Kidney (tissue), 14 donors: ENCODE results near the gene ZRSR2. TPM values are rescaled to one million over a fixed set of nuclear protein-coding genes. Genes with fewer than 3 reads are reported as not detected.

Experiments used
- DNase-seq, 5 donors: peaks; one replicate each; pipeline ENCODE4 v3.0.0-alpha.2; 2013 to 2020
- FAIRE-seq: peaks from 2 replicates; lab custom pipeline; 2012; peaks lifted over from hg19 to GRCh38; lab: Jason Lieb, UNC
- H3K27ac ChIP-seq, 2 donors: one replicate each; pipeline ENCODE4 v1.7.0; 2013; ENCODE audit warnings: low read depth in 2 of 2, low read length in 2 of 2, inconsistent platforms in 1 of 2
- H3K27me3 ChIP-seq: one replicate; pipeline ENCODE4 v1.7.1; 2013; ENCODE audit warnings: low read length, inconsistent platforms; ENCODE audit not compliant: control insufficient read depth, insufficient read depth
- H3K36me3 ChIP-seq, 3 donors: one replicate each; pipeline versions ENCODE4 v1.7.0 to v1.7.1; 2013; ENCODE audit warnings: low read length in 3 of 3, control low read depth in 1 of 3, inconsistent platforms in 1 of 3; ENCODE audit not compliant: insufficient read depth in 3 of 3, control insufficient read depth in 2 of 3
- H3K4me1 ChIP-seq, 3 donors: one replicate each; pipeline versions ENCODE4 v1.7.0 to v1.7.1; 2013; ENCODE audit warnings: low read length in 3 of 3, inconsistent platforms in 1 of 3, low read depth in 1 of 3; ENCODE audit not compliant: control insufficient read depth in 2 of 3, insufficient read depth in 2 of 3
- H3K4me3 ChIP-seq, 3 donors: one replicate each; pipeline versions ENCODE4 v1.7.0 to v1.8.1; 2013; ENCODE audit warnings: low read length in 3 of 3, control low read depth in 1 of 3, inconsistent platforms in 1 of 3
- H3K9ac ChIP-seq, 3 donors: one replicate each; pipeline versions ENCODE4 v1.7.0 to v1.7.1; 2013; ENCODE audit warnings: low read length in 3 of 3, control low read depth in 1 of 3, inconsistent platforms in 1 of 3
- H3K9me3 ChIP-seq, 3 donors: one replicate each; pipeline versions ENCODE4 v1.7.0 to v1.7.1; 2013; ENCODE audit warnings: low read length in 3 of 3, control low read depth in 1 of 3, inconsistent platforms in 1 of 3; ENCODE audit not compliant: control insufficient read depth in 2 of 3, insufficient read depth in 1 of 3
- intact Hi-C: fragments of 100-400 bp; cut with DNase I; formaldehyde crosslinking; loops from one replicate; pipeline ENCODE4 v1.11.1; 2022
- polyA plus RNA-seq: library from polyadenylated mRNA; stranded (reverse); fragments of 350-450 nt; fragmentation: Illumina TruSeq; extraction: RNeasy Lipid Tissue Mini Kit (QIAGEN cat#74804); gene quantifications from one replicate; pipeline ENCODE4 v1.2.3, GENCODE V29; 2014; ENCODE audit warnings: low read depth, low replicate concordance; ENCODE audit not compliant: insufficient read depth
- total RNA-seq: library from RNA; stranded (reverse); fragmentation: NEBNext Ultra II Directional; extraction: Animal tissue kit (Norgen Biotek cat#: 25700); gene quantifications from one replicate; pipeline ENCODE4 v1.2.1, GENCODE V29; 2021
- TF ChIP-seq, protein P1 (sequence below): IDR thresholded peaks from 3 replicates; pipeline ENCODE4 v1.5.1; 2012; ENCODE audit warnings: mild to moderate bottlenecking, moderate library complexity, borderline replicate concordance; ENCODE audit not compliant: insufficient read depth; ENCODE audit errors: extremely low read depth
- donor health status: control.
- donor health status: control.
- donor health status: control.
- donor health status: control.
- donor health status: control.
- donor health status: DM: yes; HTN: yes; CAD: no.
- donor health status: Normal renal cell carcinoma (clear cell type).

Gene ZRSR2
- total and polyA plus RNA-seq, 2 donors from 2014 or later, result 12.8 to 15.6 TPM

DNA sequence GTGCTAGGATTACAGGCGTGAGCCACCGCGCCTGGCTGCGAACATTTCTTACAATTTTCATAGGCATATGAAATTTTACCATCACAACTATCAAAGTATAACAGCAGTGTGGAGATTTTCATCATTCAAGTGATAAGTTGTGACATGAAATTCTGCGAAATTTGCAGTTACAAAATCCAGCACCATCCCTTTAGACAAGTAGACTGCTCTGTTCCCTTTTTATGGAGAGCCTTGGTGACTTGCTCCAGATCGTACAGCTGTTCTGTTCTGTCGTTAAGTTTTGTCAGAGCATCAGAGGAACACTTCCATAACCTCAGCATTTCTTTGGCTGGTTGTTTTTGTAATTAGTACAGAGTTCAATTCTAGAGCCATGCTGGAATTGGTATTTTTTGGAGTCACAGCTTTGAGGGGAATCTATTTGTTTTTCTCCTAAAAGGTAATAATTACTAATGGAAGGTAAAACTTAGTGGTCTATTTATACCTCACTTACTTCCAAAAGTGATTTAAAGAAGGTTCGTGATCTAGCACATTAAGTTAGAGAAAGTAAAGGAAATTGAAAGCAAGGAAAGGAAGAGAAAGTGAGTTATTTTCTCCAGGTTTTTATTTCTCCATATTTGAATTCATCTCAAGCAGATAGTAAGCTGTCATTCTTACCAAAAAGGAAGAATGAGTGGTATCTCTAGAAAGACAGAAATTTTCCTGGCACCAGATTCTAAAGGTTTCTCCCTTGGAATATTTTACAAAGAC lies 22.1 kb downstream of the ZRSR2 start:
- no peak for FAIRE-seq
- no peaks in the 10 kb centered on the region for H3K4me1 ChIP-seq
- TF ChIP-seq, protein P1, sequence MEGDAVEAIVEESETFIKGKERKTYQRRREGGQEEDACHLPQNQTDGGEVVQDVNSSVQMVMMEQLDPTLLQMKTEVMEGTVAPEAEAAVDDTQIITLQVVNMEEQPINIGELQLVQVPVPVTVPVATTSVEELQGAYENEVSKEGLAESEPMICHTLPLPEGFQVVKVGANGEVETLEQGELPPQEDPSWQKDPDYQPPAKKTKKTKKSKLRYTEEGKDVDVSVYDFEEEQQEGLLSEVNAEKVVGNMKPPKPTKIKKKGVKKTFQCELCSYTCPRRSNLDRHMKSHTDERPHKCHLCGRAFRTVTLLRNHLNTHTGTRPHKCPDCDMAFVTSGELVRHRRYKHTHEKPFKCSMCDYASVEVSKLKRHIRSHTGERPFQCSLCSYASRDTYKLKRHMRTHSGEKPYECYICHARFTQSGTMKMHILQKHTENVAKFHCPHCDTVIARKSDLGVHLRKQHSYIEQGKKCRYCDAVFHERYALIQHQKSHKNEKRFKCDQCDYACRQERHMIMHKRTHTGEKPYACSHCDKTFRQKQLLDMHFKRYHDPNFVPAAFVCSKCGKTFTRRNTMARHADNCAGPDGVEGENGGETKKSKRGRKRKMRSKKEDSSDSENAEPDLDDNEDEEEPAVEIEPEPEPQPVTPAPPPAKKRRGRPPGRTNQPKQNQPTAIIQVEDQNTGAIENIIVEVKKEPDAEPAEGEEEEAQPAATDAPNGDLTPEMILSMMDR, result no peak

DNA sequence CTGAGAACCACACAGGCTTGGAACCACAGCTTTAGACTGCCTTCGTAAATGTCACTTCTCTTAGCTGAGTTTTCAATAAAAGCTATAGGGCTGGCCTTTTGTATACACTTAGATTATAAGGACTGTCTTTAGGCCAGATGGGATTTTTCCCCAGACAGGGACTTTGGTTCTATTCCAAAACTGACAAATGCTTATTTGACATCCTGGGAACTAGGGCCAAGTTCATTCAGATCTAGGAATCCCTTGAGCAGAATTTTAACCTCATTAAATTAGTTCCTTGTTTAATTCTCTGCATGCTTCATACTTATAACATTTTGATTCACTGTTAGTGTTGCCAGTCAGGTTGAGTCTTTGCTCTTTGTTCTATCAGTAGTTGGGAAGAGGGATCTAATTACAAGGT lies 23.1 kb downstream of the ZRSR2 start:
- TF ChIP-seq, protein P1, result no peak
- intact Hi-C loops, result no loop called here
- Histone ChIP-seq H3K4me3 (no peak overlapping the region), H3K9ac (no peak overlapping the region), H3K27me3 (no peaks in the 10 kb centered on the region), H3K9me3 (no peaks in the 10 kb centered on the region), H3K27ac (no peak overlapping the region), H3K4me1 (no peaks in the 10 kb centered on the region), H3K36me3 (peaks cover 0 to 11% (median 3%) of the 10 kb centered on the region in 3 donors)
- DNase-seq (no peak), FAIRE-seq (no peak)

More for the DNA sequence above, 22.1 kb downstream of the ZRSR2 start:
- Histone ChIP-seq H3K27ac (no peak overlapping the region), H3K9me3 (no peaks in the 10 kb centered on the region), H3K4me3 (no peak overlapping the region), H3K9ac (no peak overlapping the region), H3K27me3 (no peaks in the 10 kb centered on the region), H3K36me3 (peaks cover 0 to 11% (median 3%) of the 10 kb centered on the region in 3 donors)
- intact Hi-C loops, result no loop called here
- no peak for DNase-seq

DNA sequence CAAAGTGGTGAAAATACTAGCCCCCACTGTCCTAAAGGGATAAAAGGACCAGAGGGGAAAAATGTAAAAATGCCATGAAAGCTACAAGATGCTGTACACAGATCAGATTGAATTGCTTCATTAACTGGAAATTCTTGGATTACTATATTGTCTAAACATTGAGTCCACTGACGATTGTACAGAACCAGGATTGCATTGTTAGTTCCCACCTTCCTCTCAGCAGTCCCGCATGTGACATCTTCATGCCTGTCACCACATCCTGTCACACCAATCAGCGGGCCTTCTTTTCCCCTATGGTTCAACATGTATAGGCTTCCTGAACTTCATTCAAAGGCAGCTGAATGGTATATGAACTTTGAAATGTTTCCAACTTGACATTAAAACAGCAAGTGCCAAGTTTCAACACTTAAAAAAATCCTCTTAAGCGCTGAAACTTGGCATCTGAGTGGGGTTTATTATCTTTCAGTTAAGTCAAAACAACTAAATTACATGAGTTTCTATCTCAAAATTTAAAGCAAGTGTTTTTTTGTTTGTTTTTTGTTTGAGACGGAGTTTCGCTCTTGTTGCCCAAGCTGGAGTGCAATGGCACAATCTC lies 24.6 kb downstream of the ZRSR2 start:
- intact Hi-C loops, result no loop called here
- Histone ChIP-seq H3K9ac (no peak overlapping the region), H3K4me3 (no peak overlapping the region), H3K4me1 (no peaks in the 10 kb centered on the region), H3K27me3 (no peaks in the 10 kb centered on the region), H3K9me3 (no peaks in the 10 kb centered on the region), H3K27ac (no peak overlapping the region), H3K36me3 (peaks cover 0 to 6% (median 3%) of the 10 kb centered on the region in 3 donors)
- DNase-seq (no peak), FAIRE-seq (no peak)
- TF ChIP-seq, protein P1, result no peak
